Measurements from ENCODE around the gene CCDC57.

The CCDC57 gene

GRCh38 chr17:82097919-82098168 lies 114.8 kb downstream of the CCDC57 start:
- DNase-seq: peak in 1 of 56 donors; percentile 55

- peak in 5 of 56 donors; percentile 18 to 63 (median 33) for DNase-seq
These were observed 115.3 kb downstream of the CCDC57 start for GRCh38 chr17:82097184-82097918.

DNA sequence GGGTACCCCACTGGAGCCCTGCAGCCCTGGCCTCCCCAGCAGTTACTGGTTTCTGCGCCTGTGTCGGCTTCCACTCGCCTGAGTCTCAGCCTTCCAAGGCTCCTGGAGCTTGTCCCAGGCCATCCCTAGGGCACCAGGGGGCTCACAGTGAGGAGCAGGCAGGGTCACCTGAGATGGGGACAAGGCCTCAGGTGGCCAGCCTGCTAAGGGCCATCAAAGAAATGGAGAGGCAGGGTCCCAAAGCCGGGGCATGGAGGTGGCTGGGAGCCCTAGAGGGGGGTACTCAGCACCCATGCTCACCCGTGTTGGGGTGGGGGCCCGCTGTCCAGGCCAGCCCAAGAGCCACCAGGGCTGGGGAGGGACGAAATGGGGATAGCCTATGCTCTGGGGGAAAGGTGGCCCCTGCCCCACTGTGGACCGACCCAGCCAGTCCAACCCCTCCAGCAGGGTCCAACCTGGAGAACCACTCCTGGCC lies 115.9 kb downstream of the CCDC57 start:
- DNase-seq: no peak

GRCh38 chr17:82095777-82096708 lies 116.6 kb downstream of the CCDC57 start:
- DNase-seq: no peak

DNA sequence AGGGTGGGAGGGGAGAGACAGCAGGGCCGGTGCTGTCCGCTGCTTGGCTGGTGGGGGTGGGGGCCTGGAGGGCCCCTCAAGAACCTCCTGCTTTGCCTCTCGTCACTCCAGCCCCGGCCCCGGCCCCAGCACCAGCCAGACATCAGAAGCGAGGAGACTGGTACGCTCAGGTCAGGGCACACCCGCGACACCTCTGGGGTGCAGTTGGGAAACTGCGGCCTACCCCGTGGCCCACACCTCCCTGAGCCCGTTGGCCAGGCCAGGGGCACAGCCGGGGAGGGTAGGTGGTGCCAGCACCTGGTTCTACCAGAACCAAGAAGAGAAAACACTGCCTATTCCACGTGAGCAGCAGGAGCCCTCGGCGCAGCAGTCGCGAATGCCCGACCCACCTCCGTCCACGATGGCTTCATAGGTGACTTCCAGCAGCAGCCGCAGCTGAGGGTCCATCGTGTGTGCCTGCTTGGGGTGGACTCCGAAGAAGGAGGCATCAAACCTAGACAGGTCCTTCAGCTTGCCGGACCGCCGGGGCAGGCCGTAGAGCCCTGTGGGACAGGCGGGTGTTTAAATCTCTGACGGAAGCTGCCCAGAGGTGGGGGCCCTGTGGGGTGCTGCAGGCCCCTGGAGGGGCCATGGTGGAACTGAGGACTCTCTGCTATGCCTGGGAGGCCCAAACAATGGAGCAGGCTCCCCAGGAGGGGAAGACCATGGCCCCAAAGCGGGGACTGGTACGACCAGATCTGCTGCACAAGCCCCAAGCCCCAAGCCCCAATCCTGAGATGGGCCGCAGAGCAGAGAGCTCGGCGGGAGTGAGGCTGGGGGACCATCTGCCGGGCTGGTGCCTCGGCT lies 117.5 kb downstream of the CCDC57 start:
- DNase-seq: no peak

- DNase-seq: no peak
These were observed 119.5 kb downstream of the CCDC57 start for GRCh38 chr17:82092995-82093751.

GRCh38 chr17:82092628-82092994 lies 120.0 kb downstream of the CCDC57 start:
- DNase-seq: no peak

GRCh38 chr17:82092094-82092586 lies 120.5 kb downstream of the CCDC57 start:
- no peak for DNase-seq

DNA sequence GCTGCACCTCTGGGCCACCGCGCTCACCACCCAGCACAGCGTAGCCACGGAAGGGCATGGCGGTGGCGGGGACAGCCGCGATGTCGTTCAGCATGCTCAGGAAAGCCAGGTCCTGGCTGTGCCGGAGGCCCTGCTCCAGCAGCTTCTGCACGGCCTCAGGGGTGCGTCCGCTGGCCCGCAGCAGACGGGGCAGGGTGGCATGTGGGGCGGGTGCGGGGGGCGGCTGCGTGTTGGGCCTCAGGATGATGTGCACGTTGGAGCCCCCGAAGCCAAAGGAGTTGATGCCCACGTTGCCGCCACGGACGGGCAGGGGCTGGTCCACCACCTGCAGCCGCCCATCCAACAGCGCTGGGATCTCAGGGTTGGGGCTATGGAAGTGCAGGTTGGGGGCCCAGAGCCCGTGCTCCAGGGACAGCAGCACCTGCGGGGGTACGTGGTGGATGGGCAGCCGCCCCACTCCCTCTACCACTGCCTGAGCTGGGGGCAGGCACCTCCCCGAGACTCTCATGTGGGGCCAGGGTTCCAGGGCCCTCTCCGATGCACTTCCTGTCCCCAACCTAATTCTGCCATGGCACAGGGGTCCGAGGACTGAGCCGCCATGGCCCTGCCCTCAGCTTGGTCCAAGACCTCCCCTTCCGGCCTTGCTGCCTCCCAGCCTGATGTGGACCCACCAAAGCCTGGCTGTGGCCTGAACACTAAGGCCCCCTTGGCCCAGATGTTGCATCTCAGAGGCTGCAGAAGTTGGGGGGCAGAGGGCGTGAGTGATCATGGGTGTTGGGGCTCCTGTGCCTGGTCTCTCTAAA lies 121.2 kb downstream of the CCDC57 start:
- no peak for DNase-seq

DNA sequence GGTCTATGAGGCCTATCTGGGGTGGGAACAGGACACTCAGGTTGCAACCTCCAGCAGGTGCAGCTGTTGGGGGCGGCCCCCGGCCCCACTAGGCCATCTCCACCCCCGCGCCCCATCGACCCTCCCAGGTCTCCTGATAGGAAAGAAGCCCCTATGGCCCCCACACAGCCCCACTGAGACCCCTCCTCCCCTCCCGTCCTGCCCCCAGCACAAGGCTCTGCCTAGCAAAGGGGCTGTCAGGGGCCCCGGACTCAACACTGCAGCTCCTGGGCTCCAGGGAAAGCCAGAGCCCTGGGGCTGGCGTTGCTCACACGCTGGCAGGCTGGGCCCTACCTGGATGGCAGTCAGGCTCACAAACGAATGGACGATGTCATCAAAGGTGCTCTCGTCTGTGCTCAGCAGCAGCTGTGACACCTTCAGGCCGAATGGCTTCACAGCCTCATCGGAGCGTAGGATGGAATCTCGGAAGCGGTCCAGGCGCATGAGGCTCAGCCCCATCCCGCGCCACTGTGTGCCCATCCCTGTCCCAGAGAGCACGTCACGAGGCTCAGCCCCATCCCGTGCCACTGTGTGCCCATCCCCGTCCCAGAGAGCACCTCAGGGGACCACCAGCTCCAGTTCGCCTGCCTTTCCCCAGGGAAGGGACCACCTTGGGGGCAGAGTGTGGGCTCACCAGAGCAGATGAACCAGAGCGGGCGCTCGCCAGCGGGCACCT lies 121.9 kb downstream of the CCDC57 start:
- no peak for DNase-seq

DNA sequence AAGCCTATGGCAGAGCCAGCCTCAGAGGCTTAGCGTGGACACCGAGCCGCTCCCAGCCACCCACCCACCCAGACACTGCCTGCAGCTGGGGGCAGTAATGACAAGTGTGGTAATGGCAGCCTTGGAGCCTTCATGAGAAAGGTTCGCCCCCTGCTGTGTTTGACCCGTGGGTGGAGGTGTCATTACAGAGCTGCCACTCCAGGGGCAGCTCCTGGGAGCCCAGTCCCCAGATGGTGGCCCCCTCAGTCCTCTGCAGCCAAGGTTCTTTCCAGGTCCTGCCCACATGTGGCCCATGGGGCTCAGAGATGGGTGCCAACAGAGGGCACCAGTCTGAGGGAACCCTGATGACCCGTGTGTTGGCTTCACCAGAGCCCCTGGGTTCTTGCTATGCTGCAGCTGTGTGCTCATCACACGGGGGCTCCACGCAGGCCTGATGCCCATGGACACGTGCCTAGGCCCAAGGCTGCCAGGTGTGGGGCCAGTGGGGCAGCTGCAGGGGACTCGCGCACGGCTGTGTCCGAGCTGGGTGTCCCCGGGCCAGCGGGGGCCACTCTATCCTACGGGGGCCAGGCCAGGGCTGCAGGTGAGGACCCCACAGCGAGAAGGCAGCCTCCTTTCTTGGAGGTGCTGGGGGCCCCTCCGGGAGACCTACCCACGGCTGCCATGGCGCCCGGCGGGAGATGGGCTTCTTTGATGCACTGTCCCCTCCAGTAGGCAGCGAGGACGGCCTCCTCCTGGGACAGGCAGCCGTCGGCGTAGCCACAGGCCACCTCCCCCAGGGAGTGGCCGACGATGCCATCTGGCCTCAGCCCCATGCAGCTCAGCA lies 122.7 kb downstream of the CCDC57 start:
- no peak for DNase-seq

- DNase-seq: no peak
These were observed 123.6 kb downstream of the CCDC57 start for GRCh38 chr17:82088838-82089722.

DNA sequence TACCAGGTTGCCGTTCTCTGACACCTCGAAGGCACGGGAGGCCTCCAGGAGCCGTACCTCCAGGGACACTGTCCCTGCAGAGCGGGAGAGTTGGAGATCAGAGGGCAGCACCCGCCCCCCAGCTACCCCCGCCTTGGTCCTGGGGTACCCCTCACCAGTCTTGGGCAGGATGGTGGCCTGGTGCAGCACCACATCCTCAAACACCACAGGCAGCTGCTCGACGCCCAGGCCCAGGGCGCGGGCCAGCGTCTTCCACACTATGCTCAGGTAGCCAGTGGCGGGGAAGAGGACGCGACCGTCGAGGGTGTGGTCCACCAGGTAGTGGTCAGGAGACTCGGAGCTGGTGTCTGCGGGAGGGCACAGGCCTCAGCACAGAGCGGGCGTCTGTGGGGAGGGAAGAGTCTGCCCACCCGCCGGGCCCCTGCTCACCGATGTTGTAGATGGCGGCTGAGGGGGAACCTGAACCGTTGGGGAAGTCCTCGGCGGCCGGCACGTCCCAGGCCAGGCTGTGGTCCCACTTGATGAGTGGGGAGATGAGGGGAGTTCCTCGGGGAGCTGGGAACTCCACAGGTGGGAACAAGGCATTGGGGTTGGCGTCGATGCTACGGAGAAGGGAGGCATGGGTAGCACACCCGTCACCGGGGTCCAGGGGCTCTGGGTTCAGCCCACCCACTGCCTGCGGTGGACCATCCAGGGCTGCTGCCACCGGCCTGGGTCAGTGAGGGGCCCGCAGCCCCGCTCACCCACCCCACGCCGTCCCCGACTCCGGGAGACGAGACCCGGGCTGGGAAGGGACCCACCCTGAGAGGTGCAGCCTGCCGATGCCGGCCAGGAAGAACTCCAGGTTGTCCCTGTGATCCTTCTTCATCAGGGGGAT lies 124.4 kb downstream of the CCDC57 start:
- no peak for DNase-seq

DNA sequence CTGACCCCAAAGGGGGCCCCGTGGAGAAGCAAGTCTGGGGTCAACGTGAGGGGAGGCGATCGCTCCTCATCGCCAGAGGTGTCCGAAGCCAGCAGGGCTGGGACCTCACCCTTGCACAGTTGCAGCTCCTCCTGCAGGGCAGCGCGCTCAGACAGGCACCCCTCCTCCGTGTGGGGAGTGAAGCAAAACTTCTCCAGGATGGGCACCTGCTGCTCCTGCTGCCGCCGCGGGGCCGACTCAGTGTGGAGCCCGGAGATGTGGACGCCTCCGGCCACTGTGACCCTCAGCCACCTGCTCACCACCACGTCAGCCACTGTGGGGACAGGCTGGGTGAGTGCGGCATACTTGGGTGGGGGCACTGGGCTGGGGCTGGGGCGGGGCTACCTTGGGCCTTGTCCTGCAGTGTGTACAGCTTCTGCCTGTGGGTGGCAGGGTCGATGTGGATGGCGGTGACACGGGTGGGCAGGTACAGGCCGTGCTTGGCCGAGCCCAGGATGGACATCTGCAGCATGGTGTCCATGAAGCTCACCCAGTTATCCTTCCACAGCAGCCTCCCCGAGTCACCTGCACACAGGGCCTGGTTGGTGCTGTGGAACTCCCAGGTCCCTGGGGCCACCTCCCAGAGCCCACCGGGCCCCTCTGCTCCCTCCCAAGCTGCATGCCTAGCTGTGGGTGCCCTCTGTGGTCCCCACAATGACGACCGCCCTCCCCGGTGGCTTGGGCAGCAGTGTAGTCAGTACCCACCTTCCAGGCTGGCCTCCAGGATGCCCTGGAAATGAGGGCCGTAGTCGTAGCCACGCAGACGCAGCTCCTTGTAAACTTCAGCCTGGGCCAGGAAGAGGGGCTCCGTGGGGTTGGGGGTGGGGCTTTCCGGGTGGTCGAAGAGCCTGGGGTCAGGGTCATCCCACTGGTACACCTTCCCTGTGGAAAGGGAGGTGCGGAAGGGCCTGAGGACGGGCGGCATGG lies 125.4 kb downstream of the CCDC57 start:
- DNase-seq: no peak
